H9 (cell line): ENCODE results near the gene RXYLT1. TPM values are rescaled to one million over a fixed set of nuclear protein-coding genes. Genes with fewer than 3 reads are reported as not detected.

Experiments
- DNase-seq: peaks from one replicate; pipeline ENCODE4 v3.0.0-alpha.2; 2017
- H2AFZ ChIP-seq: one replicate; pipeline ENCODE4 v1.6.1; 2013; ENCODE audit warnings: mild to moderate bottlenecking, low read length, control low read depth, moderate library complexity
- H2AK5ac ChIP-seq: 2 replicates; pipeline ENCODE4 v1.6.1; 2013; ENCODE audit warnings: low read length, control low read depth, mixed read lengths; ENCODE audit not compliant: insufficient read length
- H2BK120ac ChIP-seq: one replicate; pipeline ENCODE4 v1.6.1; 2013; ENCODE audit warnings: low read depth, mild to moderate bottlenecking, low read length, control low read depth, inconsistent platforms; ENCODE audit not compliant: poor library complexity, severe bottlenecking
- H2BK12ac ChIP-seq: 2 replicates; pipeline ENCODE4 v1.6.1; 2013; ENCODE audit warnings: low read length, control low read depth, mixed read lengths, low read depth; ENCODE audit not compliant: insufficient read length
- H2BK15ac ChIP-seq: 2 replicates; pipeline ENCODE4 v1.6.1; 2013; ENCODE audit warnings: low read depth, low read length, control low read depth
- H2BK20ac ChIP-seq: one replicate; pipeline ENCODE4 v1.6.1; 2013; ENCODE audit warnings: low read depth, mild to moderate bottlenecking, low read length, control low read depth, inconsistent platforms; ENCODE audit not compliant: poor library complexity, severe bottlenecking
- H2BK5ac ChIP-seq: 2 replicates; pipeline ENCODE4 v1.6.1; 2013; ENCODE audit warnings: low read length, control low read depth, mixed read lengths; ENCODE audit not compliant: insufficient read length
- H3K14ac ChIP-seq: 2 replicates; pipeline ENCODE4 v1.6.1; 2013; ENCODE audit warnings: low read length, control low read depth; ENCODE audit not compliant: insufficient read depth
- H3K18ac ChIP-seq: 2 replicates; pipeline ENCODE4 v1.6.1; 2013; ENCODE audit warnings: low read depth, mild to moderate bottlenecking, mixed read lengths, low read length, control low read depth; ENCODE audit not compliant: insufficient read length
- H3K23ac ChIP-seq: 2 replicates; pipeline ENCODE4 v1.6.1; 2013; ENCODE audit warnings: low read length, control low read depth, mixed read lengths, low read depth; ENCODE audit not compliant: insufficient read length
- H3K23me2 ChIP-seq: 2 replicates; pipeline ENCODE4 v1.6.1; 2013; ENCODE audit warnings: low read depth, mild to moderate bottlenecking, mixed read lengths, low read length, control low read depth; ENCODE audit not compliant: insufficient read length, poor library complexity, severe bottlenecking
- H3K27ac ChIP-seq: 2 replicates; pipeline ENCODE4 v1.5.1; 2013; ENCODE audit warnings: low read length, control low read depth, mixed read lengths, low read depth; ENCODE audit not compliant: insufficient read length
- H3K27me3 ChIP-seq: 2 replicates; pipeline ENCODE4 v1.6.1; 2013; ENCODE audit warnings: low read length, control low read depth, inconsistent platforms; ENCODE audit not compliant: insufficient read depth
- H3K4ac ChIP-seq: 2 replicates; pipeline ENCODE4 v1.6.1; 2013; ENCODE audit warnings: low read depth, mild to moderate bottlenecking, control low read depth, inconsistent platforms, low read length, moderate library complexity
- H3K4me1 ChIP-seq: 2 replicates; pipeline ENCODE4 v1.6.1; 2013; ENCODE audit warnings: low read length, control low read depth, inconsistent platforms; ENCODE audit not compliant: insufficient read depth
- H3K4me2 ChIP-seq: 2 replicates; pipeline ENCODE4 v1.6.1; 2013; ENCODE audit warnings: low read length, control low read depth, mixed read lengths; ENCODE audit not compliant: insufficient read length, insufficient read depth
- H3K56ac ChIP-seq: 2 replicates; pipeline ENCODE4 v1.6.1; 2013; ENCODE audit warnings: low read depth, mild to moderate bottlenecking, mixed read lengths, low read length, control low read depth; ENCODE audit not compliant: insufficient read length
- H3K79me1 ChIP-seq: 2 replicates; pipeline ENCODE4 v1.6.1; 2013; ENCODE audit warnings: low read depth, mild to moderate bottlenecking, moderate library complexity, low read length, control low read depth, inconsistent platforms; ENCODE audit not compliant: insufficient read depth, poor library complexity, severe bottlenecking
- H3K79me2 ChIP-seq: 2 replicates; pipeline ENCODE4 v1.6.1; 2013; ENCODE audit warnings: low read length, control low read depth, inconsistent platforms; ENCODE audit not compliant: insufficient read depth
- H3K9ac ChIP-seq: 2 replicates; pipeline ENCODE4 v1.6.1; 2013; ENCODE audit warnings: low read length, control low read depth, mixed read lengths; ENCODE audit not compliant: insufficient read length; ENCODE audit errors: extremely low read depth
- H3K9me3 ChIP-seq: one replicate; pipeline ENCODE4 v1.6.1; 2013; ENCODE audit warnings: low read depth, low read length, inconsistent platforms; ENCODE audit not compliant: control insufficient read depth
- H3T11ph ChIP-seq: one replicate; pipeline ENCODE4 v1.6.1; 2013; ENCODE audit warnings: mild to moderate bottlenecking, low read length, control low read depth, inconsistent platforms
- H4K20me1 ChIP-seq: one replicate; pipeline ENCODE4 v1.6.1; 2013; ENCODE audit not compliant: control insufficient read depth, insufficient read length, insufficient read depth
- H4K5ac ChIP-seq: 2 replicates; pipeline ENCODE4 v1.6.1; 2013; ENCODE audit warnings: low read depth, mild to moderate bottlenecking, mixed read lengths, low read length, control low read depth; ENCODE audit not compliant: insufficient read length
- H4K8ac ChIP-seq: replicated peaks from 2 replicates; pipeline ENCODE4 v1.6.1; 2013; ENCODE audit warnings: low read length, control low read depth, mixed read lengths, low read depth; ENCODE audit not compliant: insufficient read length
- H4K91ac ChIP-seq: 2 replicates; pipeline ENCODE4 v1.6.1; 2013; ENCODE audit warnings: low read depth, mild to moderate bottlenecking, moderate library complexity, mixed read lengths, low read length, control low read depth; ENCODE audit not compliant: insufficient read length
- H3K27ac Mint-ChIP-seq, 3 experiments: 2 replicates in 2 of 3; 3 replicates in 1 of 3; pipeline ENCODE4 v1.8.0; 2020 to 2021; ENCODE audit warnings: mixed read lengths in 3 of 3, mild to moderate bottlenecking in 1 of 3, moderate library complexity in 1 of 3
- H3K27me3 Mint-ChIP-seq: 2 replicates; pipeline ENCODE4 v1.8.0; 2021; ENCODE audit warnings: low read depth, mild to moderate bottlenecking, moderate library complexity, mixed read lengths
- H3K36me3 Mint-ChIP-seq, 3 experiments: 2 replicates in 2 of 3; 3 replicates in 1 of 3; pipeline ENCODE4 v1.8.0; 2020 to 2021; ENCODE audit warnings: low read depth in 3 of 3, mixed read lengths in 3 of 3; ENCODE audit not compliant: insufficient read depth in 1 of 3
- H3K4me1 Mint-ChIP-seq, 2 experiments: 2 replicates each; pipeline ENCODE4 v1.8.0; 2020; ENCODE audit warnings: mixed read lengths in 2 of 2
- H3K4me3 Mint-ChIP-seq, 2 experiments: 2 replicates in 1 of 2; 3 replicates in 1 of 2; pipeline ENCODE4 v1.8.0; 2020 to 2021; ENCODE audit warnings: mild to moderate bottlenecking in 2 of 2, mixed read lengths in 2 of 2, moderate library complexity in 1 of 2
- H3K9me3 Mint-ChIP-seq, 2 experiments: 2 replicates in 1 of 2; 3 replicates in 1 of 2; pipeline ENCODE4 v1.8.0; 2020; ENCODE audit warnings: mild to moderate bottlenecking in 2 of 2, mixed read lengths in 2 of 2, moderate library complexity in 1 of 2
- CTCF ChIP-seq: fragments of 200-600 bp; sonication (generic); conservative IDR thresholded peaks from 3 replicates; pipeline ENCODE4 v1.8.0; 2021; ENCODE audit warnings: antibody characterized with exemption, mild to moderate bottlenecking
- WGBS: extraction: QIAGEN DNeasy Blood & Tissue Kit; methylation state at CpG from one replicate; pipeline ENCODE4 v1.1.7; 2013; ENCODE audit warnings: missing lambda C conversion rate, low lambda C conversion rate, mixed read lengths; ENCODE audit not compliant: insufficient read length; ENCODE audit errors: extremely low coverage; 5-methylcytosine and 5-hydroxymethylcytosine counted together
- total RNA-seq: library from RNA; stranded (reverse); gene quantifications from 2 replicates; pipeline ENCODE4 v1.2.1, GENCODE V29; 2021

RXYLT1 gene
- total RNA-seq, 1 experiment from 2014 or later: 10.1 TPM

- no peak overlapping the region for H3K4ac ChIP-seq
- H3K4me1 ChIP-seq: no peaks in the 10 kb centered on the region
- no peaks in the 10 kb centered on the region for H3K23me2 ChIP-seq
- H3T11ph ChIP-seq: no peak overlapping the region
- no peak overlapping the region for H4K5ac ChIP-seq
- no peak overlapping the region for H3K56ac ChIP-seq
- no peak overlapping the region for H2BK5ac ChIP-seq
- Mint-ChIP-seq H3K27ac (no peak overlapping the region), H3K36me3 (no peaks in the 10 kb centered on the region), H3K4me1 (peaks cover 0 to 7% of the 10 kb centered on the region in 2 experiments; a peak in 2 of 4 replicates), H3K27me3 (no peaks in the 10 kb centered on the region), H3K9me3 (no peaks in the 10 kb centered on the region), H3K4me3 (no peak overlapping the region)
- no peak overlapping the region for H2BK20ac ChIP-seq
- WGBS: no CpG with 5 or more reads among the region's 2 CpGs
- H3K27ac ChIP-seq: no peak overlapping the region
- H4K20me1 ChIP-seq: no peaks in the 10 kb centered on the region
- H3K23ac ChIP-seq: no peak overlapping the region
- no peak for DNase-seq
- H2BK15ac ChIP-seq: no peak overlapping the region
- no peak overlapping the region for H2AK5ac ChIP-seq
- no peaks in the 10 kb centered on the region for H3K9me3 ChIP-seq
- H3K9ac ChIP-seq: no peak overlapping the region
- no peaks in the 10 kb centered on the region for H3K79me1 ChIP-seq
- no peak overlapping the region for H4K91ac ChIP-seq
- no peaks in the 10 kb centered on the region for H3K79me2 ChIP-seq
- no peak overlapping the region for H2BK12ac ChIP-seq
- H4K8ac ChIP-seq: no peak overlapping the region
- no peak for TF ChIP-seq CTCF
- no peak overlapping the region for H2BK120ac ChIP-seq
- H3K4me2 ChIP-seq: no peak overlapping the region
- no peak overlapping the region for H2AFZ ChIP-seq
- no peaks in the 10 kb centered on the region for H3K27me3 ChIP-seq
- no peak overlapping the region for H3K14ac ChIP-seq
- no peak overlapping the region for H3K18ac ChIP-seq
Measured at GRCh38 chr12:63811755-63812154, 32.0 kb downstream of the RXYLT1 start.
